A549 (cell line): ENCODE measurements around the gene ELOVL2. TPM values are rescaled to one million over a fixed set of nuclear protein-coding genes. Genes with fewer than 3 reads are reported as not detected.

Experiments
- ATAC-seq, 2 experiments: fragments of 200-7000 bp in 1 of 2; fragments of >200 bp in 1 of 2; cut with Nextera tagmentation in 1 of 2; cut with Tn5 transposase in 1 of 2; 3 replicates each; pipeline versions ENCODE4 v1.8.0 to v1.9.1; 2018 to 2020; ENCODE audit warnings: mild to moderate bottlenecking in 1 of 2, moderate library complexity in 1 of 2
- CTCF ChIA-PET: fragments of 300-600 bp; sonication (Branson Sonifier 250); formaldehyde crosslinking; extraction: SDS; loops from one replicate; lab custom pipeline; 2021; ENCODE audit warnings: antibody characterized with exemption, inconsistent platforms; lab: Yijun Ruan, JAX
- POLR2A ChIA-PET: fragments of 350-600 bp; formaldehyde crosslinking; extraction: SDS; loops from one replicate; lab custom pipeline; 2021; ENCODE audit warnings: antibody characterized with exemption, inconsistent platforms; lab: Yijun Ruan, JAX
- DNase-seq, 2 experiments: peaks; one replicate each; pipeline versions ENCODE4 v3.0.0 to v3.0.0-alpha.2; 2011 to 2016; ENCODE audit warnings: low read depth in 1 of 2, low spot score in 1 of 2
- FAIRE-seq: peaks from 2 replicates; lab custom pipeline; 2011; peaks lifted over from hg19 to GRCh38; lab: Jason Lieb, UNC
- H3K27ac ChIP-seq, 2 experiments: fragments of >200 bp; sonication (Bioruptor Twin); formaldehyde crosslinking; 3 replicates each; pipeline ENCODE4 v1.5.1; 2016 to 2017
- H3K4me1 ChIP-seq: fragments of >200 bp; sonication (Bioruptor Twin); formaldehyde crosslinking; 3 replicates; pipeline ENCODE4 v1.6.1; 2016
- H3K4me2 ChIP-seq: fragments of >200 bp; sonication (Bioruptor Twin); formaldehyde crosslinking; 3 replicates; pipeline ENCODE4 v1.6.1; 2016
- H3K4me3 ChIP-seq: fragments of >200 bp; sonication (Bioruptor Twin); formaldehyde crosslinking; 3 replicates; pipeline ENCODE4 v1.5.1; 2016
- H3K9me3 ChIP-seq: fragments of >200 bp; sonication (Bioruptor Twin); formaldehyde crosslinking; 3 replicates; pipeline ENCODE4 v1.6.1; 2016
- CBX2 ChIP-seq: fragments of 200-600 bp; sonication (generic); IDR thresholded peaks from 2 replicates; pipeline ENCODE4 v1.6.1; 2016; ENCODE audit warnings: low read depth, mild to moderate bottlenecking, borderline replicate concordance
- CBX8 ChIP-seq: fragments of 200-600 bp; sonication (generic); IDR thresholded peaks from 2 replicates; pipeline ENCODE4 v1.6.1; 2016
- ESRRA ChIP-seq: fragments of 150-350 bp; IDR thresholded peaks from 2 replicates; pipeline ENCODE4 v1.6.1; 2014; ENCODE audit warnings: mild to moderate bottlenecking, low read length, borderline replicate concordance
- FOSB ChIP-seq: fragments of 250-450 bp; sonication (Bioruptor Pico); IDR thresholded peaks from 2 replicates; pipeline ENCODE4 v1.5.0; 2020; ENCODE audit warnings: mild to moderate bottlenecking, moderate library complexity
- FOSL2 ChIP-seq, 2 experiments: fragments of 450-650 bp in 1 of 2; fragments of >200 bp in 1 of 2; sonication (Bioruptor Twin) in 1 of 2; formaldehyde crosslinking; IDR thresholded peaks; 2 replicates each; pipeline versions ENCODE4 v1.5.0 to v1.6.1; 2016 to 2020; ENCODE audit warnings: mild to moderate bottlenecking in 1 of 2, moderate library complexity in 1 of 2
- FOXS1 ChIP-seq: fragments of 250-450 bp; sonication (Bioruptor Pico); IDR thresholded peaks from 2 replicates; pipeline ENCODE4 v1.5.0; 2020; ENCODE audit warnings: mild to moderate bottlenecking, moderate library complexity
- HDAC2 ChIP-seq: fragments of 200-600 bp; sonication (generic); IDR thresholded peaks from 2 replicates; pipeline ENCODE4 v1.6.1; 2016
- HEYL ChIP-seq: fragments of 250-450 bp; sonication (Bioruptor Pico); IDR thresholded peaks from 2 replicates; pipeline ENCODE4 v1.8.0; 2021; ENCODE audit warnings: mild to moderate bottlenecking, moderate library complexity
- HOXA7 ChIP-seq: fragments of 250-450 bp; sonication (Bioruptor Pico); IDR thresholded peaks from 2 replicates; pipeline ENCODE4 v1.5.0; 2020; ENCODE audit warnings: mild to moderate bottlenecking, moderate library complexity
- HOXB13 ChIP-seq: fragments of 250-450 bp; sonication (Bioruptor Pico); IDR thresholded peaks from 2 replicates; pipeline ENCODE4 v1.5.0; 2020; ENCODE audit warnings: low read depth, mild to moderate bottlenecking, moderate library complexity
- JUNB ChIP-seq: fragments of >200 bp; sonication (Bioruptor Twin); formaldehyde crosslinking; IDR thresholded peaks from 2 replicates; pipeline ENCODE4 v1.6.1; 2016
- MYC ChIP-seq: IDR thresholded peaks from 2 replicates; pipeline ENCODE4 v1.6.1; 2012; ENCODE audit warnings: mild to moderate bottlenecking, inconsistent platforms, low read length, improper control_type of control experiment, borderline replicate concordance
- NFE2L2 ChIP-seq: fragments of 150-350 bp; conservative IDR thresholded peaks from 2 replicates; pipeline ENCODE4 v1.6.1; 2014; ENCODE audit warnings: low read length
- NPAS2 ChIP-seq: fragments of 250-450 bp; sonication (Bioruptor Pico); IDR thresholded peaks from 2 replicates; pipeline ENCODE4 v1.8.0; 2022; ENCODE audit warnings: mild to moderate bottlenecking, moderate library complexity, borderline replicate concordance
- NR3C1 ChIP-seq: fragments of >200 bp; sonication (Bioruptor Twin); formaldehyde crosslinking; IDR thresholded peaks from 3 replicates; pipeline ENCODE4 v1.6.1; 2017
- RAD21 ChIP-seq, 2 experiments: fragments of >200 bp in 1 of 2; sonication (Bioruptor Twin) in 1 of 2; formaldehyde crosslinking in 1 of 2; IDR thresholded peaks in 1 of 2; conservative IDR thresholded peaks in 1 of 2; 2 replicates in 1 of 2; 3 replicates in 1 of 2; pipeline ENCODE4 v1.6.1; 2012 to 2018; ENCODE audit warnings: inconsistent platforms in 1 of 2
- RARB ChIP-seq: fragments of 250-450 bp; sonication (Bioruptor Pico); IDR thresholded peaks from 2 replicates; pipeline ENCODE4 v1.8.0; 2021; ENCODE audit warnings: mild to moderate bottlenecking, moderate library complexity
- RCOR1 ChIP-seq: fragments of 150-350 bp; IDR thresholded peaks from 2 replicates; pipeline ENCODE4 v1.6.1; 2014; ENCODE audit warnings: antibody characterized with exemption, low read length, low read depth
- SMC3 ChIP-seq: fragments of >200 bp; sonication (Bioruptor Twin); formaldehyde crosslinking; IDR thresholded peaks from 3 replicates; pipeline ENCODE4 v1.6.1; 2018; ENCODE audit warnings: inconsistent platforms
- TFCP2L1 ChIP-seq: fragments of 250-450 bp; sonication (Bioruptor Pico); IDR thresholded peaks from 2 replicates; pipeline ENCODE4 v1.5.0; 2021; ENCODE audit warnings: mild to moderate bottlenecking
- WGBS: methylation state at CpG from one replicate; pipeline ENCODE4 v1.1.6; 2017; ENCODE audit errors: missing lambda C conversion rate; 5-methylcytosine and 5-hydroxymethylcytosine counted together
- polyA plus RNA-seq, 4 experiments: library from polyadenylated mRNA; depleted of rRNA in 3 of 4; stranded (reverse); fragments of >200 nt; fragmentation: RNase III in 1 of 4; extraction: RNeasy Plus Mini Kit Qiagen cat#74134 plus additional on column Dnase treatment in 1 of 4; gene quantifications; 2 replicates in 3 of 4; 3 replicates in 1 of 4; pipeline ENCODE4 v1.2.3, GENCODE V29; 2011 to 2017
- TF ChIP-seq, protein P1 (sequence below): fragments of >200 bp; sonication (Bioruptor Twin); formaldehyde crosslinking; IDR thresholded peaks from 3 replicates; pipeline ENCODE4 v1.5.1; 2016
- TF ChIP-seq, protein P2 (sequence below): IDR thresholded peaks from 2 replicates; pipeline ENCODE4 v1.6.1; 2012; ENCODE audit warnings: low read depth, borderline replicate concordance
- TF ChIP-seq, protein P3 (sequence below): fragments of 250-450 bp; sonication (Bioruptor Pico); IDR thresholded peaks from 2 replicates; pipeline ENCODE4 v1.5.0; 2021; ENCODE audit warnings: mild to moderate bottlenecking, moderate library complexity, borderline replicate concordance

ELOVL2 gene
- polyA plus RNA-seq, 2 of the 4 experiments (the other 2 are of a cell fraction) = 12.4 to 15.5 TPM

DNA sequence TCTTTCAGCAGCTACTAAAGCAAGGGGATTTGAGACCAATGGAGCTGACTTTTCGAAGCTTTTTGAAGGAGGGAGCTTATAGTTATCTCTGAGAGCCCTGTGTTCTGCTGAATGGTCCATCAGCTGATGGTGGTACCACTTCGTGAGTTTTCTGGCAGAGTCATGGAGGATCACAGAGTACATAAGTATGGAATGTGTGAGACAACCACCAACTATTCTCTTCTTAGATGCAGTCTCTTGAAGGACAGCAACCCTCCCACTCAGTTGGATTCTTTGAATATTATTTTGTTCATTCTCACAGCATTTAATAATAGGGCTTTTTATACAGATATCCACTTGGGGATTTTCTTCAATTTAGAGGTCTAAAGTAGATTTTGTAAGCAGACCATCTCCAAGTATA is 75.3 kb downstream of the ELOVL2 start:
- no peak for FAIRE-seq
- Histone ChIP-seq H3K27ac (no peak overlapping the region), H3K4me2 (no peak overlapping the region)
- 74% methylated on average over 2 of the region's 2 CpGs for WGBS
- ChIA-PET CTCF (interaction anchor here (0.9 kb wide), 1 partner anchor 15 kb away, joined by 4 read pairs; no protein-coding TSS in a partner anchor), POLR2A (no interaction called here)
- TF ChIP-seq NR3C1 = no peak
- TF ChIP-seq CBX2 = no peak
- TF ChIP-seq FOXS1 = no peak
- TF ChIP-seq MYC = no peak
- TF ChIP-seq CBX8 = no peak
- no peak for TF ChIP-seq FOSB (CRISPR knock-in tag)
- TF ChIP-seq FOSL2 (IDR thresholded peaks at IDR 0.05) = no peak
- TF ChIP-seq FOSL2 (CRISPR knock-in tag; IDR thresholded peaks at IDR 0.05) = no peak
- no peak for TF ChIP-seq NPAS2 (CRISPR knock-in tag)
- TF ChIP-seq, protein P1, sequence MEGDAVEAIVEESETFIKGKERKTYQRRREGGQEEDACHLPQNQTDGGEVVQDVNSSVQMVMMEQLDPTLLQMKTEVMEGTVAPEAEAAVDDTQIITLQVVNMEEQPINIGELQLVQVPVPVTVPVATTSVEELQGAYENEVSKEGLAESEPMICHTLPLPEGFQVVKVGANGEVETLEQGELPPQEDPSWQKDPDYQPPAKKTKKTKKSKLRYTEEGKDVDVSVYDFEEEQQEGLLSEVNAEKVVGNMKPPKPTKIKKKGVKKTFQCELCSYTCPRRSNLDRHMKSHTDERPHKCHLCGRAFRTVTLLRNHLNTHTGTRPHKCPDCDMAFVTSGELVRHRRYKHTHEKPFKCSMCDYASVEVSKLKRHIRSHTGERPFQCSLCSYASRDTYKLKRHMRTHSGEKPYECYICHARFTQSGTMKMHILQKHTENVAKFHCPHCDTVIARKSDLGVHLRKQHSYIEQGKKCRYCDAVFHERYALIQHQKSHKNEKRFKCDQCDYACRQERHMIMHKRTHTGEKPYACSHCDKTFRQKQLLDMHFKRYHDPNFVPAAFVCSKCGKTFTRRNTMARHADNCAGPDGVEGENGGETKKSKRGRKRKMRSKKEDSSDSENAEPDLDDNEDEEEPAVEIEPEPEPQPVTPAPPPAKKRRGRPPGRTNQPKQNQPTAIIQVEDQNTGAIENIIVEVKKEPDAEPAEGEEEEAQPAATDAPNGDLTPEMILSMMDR = no peak
- TF ChIP-seq SMC3 = no peak
- no peak for TF ChIP-seq HDAC2
- TF ChIP-seq NFE2L2 = no peak
- TF ChIP-seq, protein P2, sequence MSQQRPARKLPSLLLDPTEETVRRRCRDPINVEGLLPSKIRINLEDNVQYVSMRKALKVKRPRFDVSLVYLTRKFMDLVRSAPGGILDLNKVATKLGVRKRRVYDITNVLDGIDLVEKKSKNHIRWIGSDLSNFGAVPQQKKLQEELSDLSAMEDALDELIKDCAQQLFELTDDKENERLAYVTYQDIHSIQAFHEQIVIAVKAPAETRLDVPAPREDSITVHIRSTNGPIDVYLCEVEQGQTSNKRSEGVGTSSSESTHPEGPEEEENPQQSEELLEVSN = no peak
- no peak for TF ChIP-seq HEYL (CRISPR knock-in tag)
- no peak for TF ChIP-seq HOXB13
- no peak for TF ChIP-seq ESRRA
- TF ChIP-seq JUNB = no peak
- TF ChIP-seq, all 56 proteins: peak for 0
- Histone ChIP-seq H3K9me3 (peaks cover 7% of the 10 kb centered on the region; the same call in 1 of the 3 replicates), H3K4me1 (no peaks in the 10 kb centered on the region), H3K4me3 (no peak overlapping the region)
- ATAC-seq (no peak), DNase-seq (no peak)

DNA sequence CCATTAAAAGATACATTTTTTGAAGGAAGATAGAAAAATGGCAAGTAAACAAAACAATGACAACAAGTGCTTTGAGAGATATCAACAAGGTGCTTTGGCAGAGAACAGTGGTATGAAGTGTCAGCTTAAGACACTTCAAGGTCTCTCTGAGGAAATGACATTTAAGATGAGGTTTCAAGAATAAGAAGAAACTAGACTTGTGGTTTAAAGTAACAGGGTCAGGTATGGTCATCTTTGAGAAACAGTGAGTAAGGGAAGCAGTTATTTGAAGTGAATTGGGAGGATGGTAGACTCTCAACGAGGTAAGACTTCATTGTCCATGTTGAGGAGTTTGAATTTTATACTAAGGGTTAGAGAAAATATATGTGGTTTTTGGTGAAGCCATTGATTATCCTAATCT is 79.4 kb downstream of the ELOVL2 start:
- Histone ChIP-seq H3K27ac (no peak overlapping the region), H3K9me3 (peaks cover 7% of the 10 kb centered on the region; the same call in 1 of the 3 replicates), H3K4me2 (no peak overlapping the region), H3K4me3 (no peak overlapping the region), H3K4me1 (peaks cover 10% of the 10 kb centered on the region; the same call in 2 of the 3 replicates)
- TF ChIP-seq JUNB (no peak), RARB (CRISPR knock-in tag) (no peak), TFCP2L1 (no peak), NR3C1 (no peak), CBX2 (no peak), HOXB13 (no peak), HDAC2 (no peak), RCOR1 (no peak), RAD21 (conservative IDR thresholded peaks at IDR 0.05 in 1 of 2, IDR thresholded peaks at IDR 0.05 in 1 of 2) (no peak), HEYL (CRISPR knock-in tag) (no peak), HOXA7 (CRISPR knock-in tag) (no peak)
- TF ChIP-seq, protein P3, sequence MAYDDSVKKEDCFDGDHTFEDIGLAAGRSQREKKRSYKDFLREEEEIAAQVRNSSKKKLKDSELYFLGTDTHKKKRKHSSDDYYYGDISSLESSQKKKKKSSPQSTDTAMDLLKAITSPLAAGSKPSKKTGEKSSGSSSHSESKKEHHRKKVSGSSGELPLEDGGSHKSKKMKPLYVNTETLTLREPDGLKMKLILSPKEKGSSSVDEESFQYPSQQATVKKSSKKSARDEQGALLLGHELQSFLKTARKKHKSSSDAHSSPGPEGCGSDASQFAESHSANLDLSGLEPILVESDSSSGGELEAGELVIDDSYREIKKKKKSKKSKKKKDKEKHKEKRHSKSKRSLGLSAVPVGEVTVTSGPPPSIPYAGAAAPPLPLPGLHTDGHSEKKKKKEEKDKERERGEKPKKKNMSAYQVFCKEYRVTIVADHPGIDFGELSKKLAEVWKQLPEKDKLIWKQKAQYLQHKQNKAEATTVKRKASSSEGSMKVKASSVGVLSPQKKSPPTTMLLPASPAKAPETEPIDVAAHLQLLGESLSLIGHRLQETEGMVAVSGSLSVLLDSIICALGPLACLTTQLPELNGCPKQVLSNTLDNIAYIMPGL = no peak
- FAIRE-seq (no peak), ATAC-seq (no peak), DNase-seq (no peak)
- 76% methylated on average over 1 of the region's 1 CpG for WGBS
- ChIA-PET CTCF (no interaction called here), POLR2A (no interaction called here)
